Measurements from ENCODE around the gene FHOD3. TPM values are rescaled to one million over a fixed set of nuclear protein-coding genes. Genes with fewer than 3 reads are reported as not detected.

Gene FHOD3
- total and polyA plus RNA-seq, 9 of the 15 experiments (the other 6 are each of a cell fraction or from before 2014, with no cell fraction given): 0.11 TPM; not detected in 8

- Histone ChIP-seq H3K9ac (ENCODE audit: insufficient read depth in 1 of 2, low read depth in 2 of 2, low read length in 2 of 2) (no peak overlapping the region), H4K20me1 (replicated peaks; ENCODE audit: control insufficient read depth, insufficient read depth, low read length) (no peaks in the 10 kb centered on the region), H3K9me3 (replicated peaks; ENCODE audit: control insufficient read depth, insufficient read depth, low read depth, low read length) (no peaks in the 10 kb centered on the region), H3K9me1 (ENCODE audit: control insufficient read depth, insufficient read depth, low read length) (no peaks in the 10 kb centered on the region), H2AFZ (ENCODE audit: low read depth, low read length) (no peak overlapping the region), H3K27me3 (ENCODE audit: control insufficient read depth in 2 of 2, insufficient read depth in 2 of 2, low read length in 2 of 2) (no peaks in the 10 kb centered on the region), H3K79me2 (ENCODE audit: control insufficient read depth, insufficient read depth, low read length) (no peaks in the 10 kb centered on the region), H3K4me1 (replicated peaks in 1 of 2; ENCODE audit: control insufficient read depth in 2 of 2, insufficient read depth in 2 of 2, low read length in 2 of 2) (no peaks in the 10 kb centered on the region), H3K4me3 (no peak overlapping the region), H3K27ac (ENCODE audit: extremely low read depth, low read depth, low read length) (no peak overlapping the region), H3K4me2 (ENCODE audit: insufficient read depth, low read length) (no peak overlapping the region), H3K36me3 (ENCODE audit: control insufficient read depth, insufficient read depth, low read length) (no peaks in the 10 kb centered on the region)
- FAIRE-seq (no peak), DNase-seq (ENCODE audit: extremely low read depth in 1 of 4, low spot score in 3 of 4) (no peak), ATAC-seq (no peak)
- ChIA-PET CTCF (ENCODE audit: low intra/inter-chr PET ratio) (no interaction called here), POLR2A (no interaction called here)
- in situ Hi-C loops (cut with MboI) (no loop called here), intact Hi-C loops (cut with micrococcal nuclease) (no loop called here)
- BruUV-seq (replicated peaks): no TSS peak
- no peak for TF ChIP-seq POU5F1 (IDR thresholded peaks at IDR 0.05; ENCODE audit: borderline replicate concordance, low read depth, low read length, partially characterized antibody)
- TF ChIP-seq SETDB1 (IDR thresholded peaks at IDR 0.05; ENCODE audit: low read length): no peak
- no peak for TF ChIP-seq ZNF23 (CRISPR knock-in tag; IDR thresholded peaks at IDR 0.05)
- TF ChIP-seq GTF2A2 (tag; IDR thresholded peaks at IDR 0.05): no peak
- TF ChIP-seq NCOA4 (IDR thresholded peaks at IDR 0.05; ENCODE audit: partially characterized antibody): no peak
- TF ChIP-seq MAX (CRISPR knock-in tag; IDR thresholded peaks at IDR 0.05): no peak
- TF ChIP-seq KLF6 (CRISPR knock-in tag; IDR thresholded peaks at IDR 0.05; ENCODE audit: borderline replicate concordance): no peak
- TF ChIP-seq MXI1 (IDR thresholded peaks at IDR 0.05; ENCODE audit: low read depth, low read length): no peak
- no peak for TF ChIP-seq ZNF507 (tag; conservative IDR thresholded peaks at IDR 0.05)
- no peak for TF ChIP-seq RCOR1 (IDR thresholded peaks at IDR 0.05; ENCODE audit: borderline replicate concordance in 1 of 2, low read depth in 2 of 2, low read length in 2 of 2)
- no peak for TF ChIP-seq TRIM24 (IDR thresholded peaks at IDR 0.05)
- no peak for TF ChIP-seq NONO (IDR thresholded peaks at IDR 0.05; ENCODE audit: low read depth in 2 of 2, low read length in 1 of 2)
- no peak for TF ChIP-seq ZNF766 (CRISPR knock-in tag; conservative IDR thresholded peaks at IDR 0.05)
- WGBS (ENCODE audit: insufficient coverage, low coverage, missing lambda C conversion rate): 0% methylated on average over 2 of the region's 2 CpGs
Measured at GRCh38 chr18:36675542-36675941, 378.0 kb downstream of the FHOD3 start.

All from K562 (cell line).